Spinal cord (tissue), 10 donors: ENCODE data around the gene TNXB. TPM values are rescaled to one million over a fixed set of nuclear protein-coding genes. Genes with fewer than 3 reads are reported as not detected.
"Not testable (repeated sequence)": the region's sequence is repeated elsewhere in the genome, so short reads cannot be mapped to it uniquely, and the experiment has no call there.

Experiments used
- DNase-seq, 6 donors: peaks; one replicate each; pipeline versions ENCODE4 v3.0.0 to v3.0.0-alpha.2; 2013 to 2015; ENCODE audit warnings: low spot score in 6 of 6, low read depth in 4 of 6
- H3K27ac ChIP-seq: one replicate; pipeline ENCODE4 v1.5.1; 2013; ENCODE audit warnings: low read depth, low read length, control low read depth
- H3K27me3 ChIP-seq: one replicate; pipeline ENCODE4 v1.6.1; 2013; ENCODE audit warnings: low read length; ENCODE audit not compliant: control insufficient read depth, insufficient read depth
- H3K36me3 ChIP-seq: one replicate; pipeline ENCODE4 v1.6.1; 2013; ENCODE audit warnings: low read length; ENCODE audit not compliant: control insufficient read depth, insufficient read depth
- H3K4me1 ChIP-seq: one replicate; pipeline ENCODE4 v1.6.1; 2013; ENCODE audit warnings: low read length; ENCODE audit not compliant: control insufficient read depth, insufficient read depth
- H3K4me3 ChIP-seq: one replicate; pipeline ENCODE4 v1.5.1; 2013; ENCODE audit warnings: low read depth, low read length, control low read depth
- H3K9me3 ChIP-seq: one replicate; pipeline ENCODE4 v1.6.1; 2013; ENCODE audit warnings: low read length; ENCODE audit not compliant: control insufficient read depth, insufficient read depth
- WGBS: methylation state at CpG from one replicate; pipeline ENCODE4 v1.1.5; 2013; ENCODE audit warnings: missing lambda C conversion rate; ENCODE audit not compliant: insufficient coverage; 5-methylcytosine and 5-hydroxymethylcytosine counted together
- polyA plus RNA-seq, 2 donors: library from polyadenylated mRNA; unstranded; fragments of 120-200 nt; gene quantifications; one replicate each; pipeline ENCODE4 v1.2.1, GENCODE V29; 2013; ENCODE audit not compliant: insufficient read length in 2 of 2
- total RNA-seq, 2 donors: library from RNA; depleted of rRNA in 1 of 2; stranded (reverse); fragments of 120-200 nt in 1 of 2; fragments of >200 nt in 1 of 2; gene quantifications; one replicate each; pipeline versions ENCODE4 v1.2.3 to v1.2.4, GENCODE V29; 2013 to 2014
- donor health status: healthy.

Gene TNXB
- total and polyA plus RNA-seq, 4 donors, result 26.1 to 78.4 (median 50.1) TPM

- no peak for DNase-seq
- H3K36me3 ChIP-seq, result peaks cover 20% of the 10 kb centered on the region
- H3K27ac ChIP-seq, result no peak overlapping the region
- no peaks in the 10 kb centered on the region for H3K9me3 ChIP-seq
- H3K27me3 ChIP-seq, result no peaks in the 10 kb centered on the region
- no peak overlapping the region for H3K4me3 ChIP-seq
- H3K4me1 ChIP-seq, result no peaks in the 10 kb centered on the region
- 84% methylated on average over 14 of the region's 14 CpGs for WGBS
Observed at GRCh38 chr6:32068867-32069266, 40.3 kb downstream of the TNXB start.

GRCh38 chr6:32068315-32068714 lies 40.8 kb downstream of the TNXB start:
- 92% methylated on average over 13 of the region's 13 CpGs for WGBS
- H3K9me3 ChIP-seq, H3K27me3 ChIP-seq, H3K27ac ChIP-seq, H3K4me1 ChIP-seq, DNase-seq, H3K4me3 ChIP-seq: not testable (repeated sequence)
- peaks cover 20% of the 10 kb centered on the region for H3K36me3 ChIP-seq

- H3K9me3 ChIP-seq, H3K4me3 ChIP-seq: not testable (repeated sequence)
- 94% methylated on average over 9 of the region's 19 CpGs for WGBS
Observed at GRCh38 chr6:32067521-32067920, 41.6 kb downstream of the TNXB start.

DNA sequence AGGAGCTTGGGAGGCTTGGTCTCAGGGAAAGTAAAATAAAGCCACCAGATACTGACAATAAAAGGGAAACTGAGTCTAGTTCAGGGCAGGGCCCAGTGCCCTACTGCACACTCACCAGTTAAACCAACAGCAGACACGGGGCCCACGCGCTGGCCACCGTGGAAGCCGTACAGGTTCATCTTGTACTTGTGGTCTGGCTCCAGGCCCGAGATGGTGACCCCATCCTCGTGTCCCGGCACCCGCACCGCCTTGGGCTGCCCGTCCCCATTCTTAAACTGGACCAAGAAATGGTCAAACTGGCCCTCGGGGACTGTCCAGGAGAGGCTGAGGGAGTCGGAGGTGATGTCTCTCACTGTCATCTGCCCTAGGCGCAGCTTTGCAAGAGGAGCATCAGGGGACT lies 44.4 kb downstream of the TNXB start:
- H3K4me1 ChIP-seq, result no peaks in the 10 kb centered on the region
- no peak overlapping the region for H3K4me3 ChIP-seq
- DNase-seq, result no peak
- 92% methylated on average over 12 of the region's 14 CpGs for WGBS
- peaks cover 20% of the 10 kb centered on the region for H3K36me3 ChIP-seq
- H3K27ac ChIP-seq, result no peak overlapping the region
- H3K9me3 ChIP-seq, result no peaks in the 10 kb centered on the region
- H3K27me3 ChIP-seq, result no peaks in the 10 kb centered on the region

More at GRCh38 chr6:32067521-32067920, 41.6 kb downstream of the TNXB start:
- H3K4me1 ChIP-seq, H3K27ac ChIP-seq, H3K27me3 ChIP-seq, DNase-seq: not testable (repeated sequence)
- H3K36me3 ChIP-seq, result peaks cover 20% of the 10 kb centered on the region

DNA sequence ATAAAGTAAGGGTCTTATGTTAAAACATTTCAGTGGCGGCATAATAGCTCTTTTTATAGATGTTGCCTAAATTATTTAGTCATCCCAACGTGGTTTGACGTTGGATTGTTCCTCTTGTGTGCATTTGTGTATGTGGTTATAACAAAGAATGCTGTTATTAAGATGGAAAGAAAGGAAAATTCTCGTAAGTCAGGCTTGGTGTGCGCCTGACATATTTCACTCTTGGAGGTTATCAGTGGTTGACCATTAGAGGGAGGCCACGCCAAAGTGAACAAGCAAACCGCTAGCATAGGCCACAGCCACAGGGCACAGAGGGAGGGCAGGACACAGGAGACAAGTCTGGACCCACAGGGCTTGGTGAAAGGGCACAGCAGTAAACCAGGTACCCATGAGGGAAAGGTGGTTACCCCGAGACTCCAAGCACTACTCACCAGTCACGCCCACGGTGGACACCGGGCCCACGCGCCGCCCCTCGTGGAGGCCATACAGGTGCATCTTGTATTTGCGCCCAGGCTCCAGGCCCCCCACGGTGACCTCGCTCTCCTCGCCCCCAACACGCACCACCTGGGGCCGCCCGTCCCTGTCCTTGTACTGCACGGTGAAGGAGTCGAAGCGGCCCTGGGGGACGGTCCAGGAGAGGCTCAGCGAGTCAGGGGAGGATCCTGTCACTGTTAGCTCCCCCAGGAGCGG lies 48.0 kb downstream of the TNXB start:
- no peaks in the 10 kb centered on the region for H3K9me3 ChIP-seq
- peaks cover 4% of the 10 kb centered on the region for H3K4me1 ChIP-seq
- peaks cover 11% of the 10 kb centered on the region for H3K36me3 ChIP-seq
- no peak overlapping the region for H3K4me3 ChIP-seq
- no peaks in the 10 kb centered on the region for H3K27me3 ChIP-seq
- no peak overlapping the region for H3K27ac ChIP-seq
- WGBS, result 93% methylated on average over 15 of the region's 28 CpGs
- DNase-seq, result no peak

DNA sequence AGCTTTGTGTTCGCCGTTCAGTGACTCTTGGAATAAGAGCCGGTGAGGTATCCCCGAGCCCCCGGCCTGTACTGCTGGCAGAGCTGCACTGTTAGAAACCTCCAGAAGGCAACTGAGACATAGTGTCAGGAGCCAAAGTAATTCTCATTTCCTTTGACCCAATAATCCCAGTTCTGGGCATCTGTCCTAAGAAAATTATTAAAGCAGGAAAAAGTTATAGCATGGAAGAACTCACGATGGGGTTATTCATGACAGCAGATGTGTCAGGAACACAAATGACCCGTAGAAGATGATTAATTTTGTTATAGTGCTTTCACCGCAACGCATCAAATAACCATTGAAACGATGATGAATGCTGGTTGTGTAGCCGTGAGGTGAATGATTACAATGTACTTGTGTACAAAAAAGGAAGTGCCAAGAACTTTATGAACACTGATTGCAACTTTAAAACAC lies 50.6 kb downstream of the TNXB start:
- H3K4me1 ChIP-seq, result peaks cover 4% of the 10 kb centered on the region
- H3K36me3 ChIP-seq, result peaks cover 11% of the 10 kb centered on the region
- WGBS, result 47% methylated on average over 8 of the region's 11 CpGs
- H3K4me3 ChIP-seq, result no peak overlapping the region
- H3K27me3 ChIP-seq, result no peaks in the 10 kb centered on the region
- no peak overlapping the region for H3K27ac ChIP-seq
- DNase-seq, result peak in 2 of 6 donors; percentile 46 to 61
- no peaks in the 10 kb centered on the region for H3K9me3 ChIP-seq

- Histone ChIP-seq H3K4me3 (no peak overlapping the region), H3K9me3 (no peaks in the 10 kb centered on the region), H3K4me1 (peaks cover 4% of the 10 kb centered on the region), H3K27ac (no peak overlapping the region), H3K27me3 (no peaks in the 10 kb centered on the region), H3K36me3 (peaks cover 11% of the 10 kb centered on the region)
- no peak for DNase-seq
- WGBS, result 87% methylated on average over 17 of the region's 17 CpGs
Observed at GRCh38 chr6:32057966-32058365, 51.2 kb downstream of the TNXB start.

- Histone ChIP-seq H3K36me3 (peaks cover 3% of the 10 kb centered on the region), H3K27ac (no peak overlapping the region), H3K9me3 (no peaks in the 10 kb centered on the region), H3K4me3 (no peak overlapping the region), H3K27me3 (no peaks in the 10 kb centered on the region), H3K4me1 (peaks cover 4% of the 10 kb centered on the region)
- 100% methylated on average over 1 of the region's 7 CpGs for WGBS
- DNase-seq, result no peak
Observed at GRCh38 chr6:32056254-32056653, 52.9 kb downstream of the TNXB start.

DNA sequence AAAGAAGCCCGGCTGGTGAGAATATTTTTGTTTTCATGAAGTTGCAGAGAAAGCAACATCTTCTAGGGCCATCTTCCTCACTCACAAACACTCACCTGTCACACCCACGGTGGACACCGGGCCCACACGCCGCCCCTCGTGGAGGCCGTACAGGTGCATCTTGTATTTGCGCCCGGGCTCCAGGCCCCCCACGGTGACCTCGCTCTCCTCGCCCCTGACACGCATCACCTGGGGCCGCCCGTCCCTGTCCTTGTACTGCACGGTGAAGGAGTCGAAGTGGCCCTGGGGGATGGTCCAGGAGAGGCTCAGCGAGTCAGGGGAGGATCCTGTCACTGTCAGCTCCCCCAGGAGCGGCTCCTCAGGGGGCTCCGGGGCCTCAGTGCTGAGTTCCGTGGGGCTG lies 53.4 kb downstream of the TNXB start:
- not testable (repeated sequence) for H3K36me3 ChIP-seq, H3K4me3 ChIP-seq, DNase-seq, H3K27ac ChIP-seq, H3K27me3 ChIP-seq, H3K9me3 ChIP-seq, H3K4me1 ChIP-seq
- WGBS, result 92% methylated on average over 19 of the region's 21 CpGs

DNA sequence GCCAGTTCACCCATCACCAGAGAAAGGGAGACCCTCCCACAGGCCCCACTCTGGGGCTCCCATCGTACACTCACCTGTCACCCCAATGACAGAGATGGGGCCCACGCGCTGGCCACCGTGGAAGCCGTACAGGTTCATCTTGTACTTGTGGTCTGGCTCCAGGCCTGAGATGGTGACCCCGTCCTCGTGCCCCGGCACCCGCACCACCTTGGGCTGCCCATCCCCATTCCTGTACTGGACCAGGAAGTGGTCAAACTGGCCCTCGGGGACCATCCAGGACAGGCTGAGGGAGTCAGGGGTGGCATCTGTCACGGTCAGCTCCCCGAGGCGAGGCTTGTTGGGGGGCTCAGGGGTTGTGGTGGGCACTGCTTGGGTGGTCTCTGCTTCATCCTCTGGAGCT lies 55.8 kb downstream of the TNXB start:
- H3K27me3 ChIP-seq, H3K4me3 ChIP-seq, DNase-seq, H3K36me3 ChIP-seq, H3K27ac ChIP-seq, H3K9me3 ChIP-seq, H3K4me1 ChIP-seq: not testable (repeated sequence)
- 95% methylated on average over 9 of the region's 13 CpGs for WGBS
